Measurements from ENCODE around the gene EEIG1.

DNA sequence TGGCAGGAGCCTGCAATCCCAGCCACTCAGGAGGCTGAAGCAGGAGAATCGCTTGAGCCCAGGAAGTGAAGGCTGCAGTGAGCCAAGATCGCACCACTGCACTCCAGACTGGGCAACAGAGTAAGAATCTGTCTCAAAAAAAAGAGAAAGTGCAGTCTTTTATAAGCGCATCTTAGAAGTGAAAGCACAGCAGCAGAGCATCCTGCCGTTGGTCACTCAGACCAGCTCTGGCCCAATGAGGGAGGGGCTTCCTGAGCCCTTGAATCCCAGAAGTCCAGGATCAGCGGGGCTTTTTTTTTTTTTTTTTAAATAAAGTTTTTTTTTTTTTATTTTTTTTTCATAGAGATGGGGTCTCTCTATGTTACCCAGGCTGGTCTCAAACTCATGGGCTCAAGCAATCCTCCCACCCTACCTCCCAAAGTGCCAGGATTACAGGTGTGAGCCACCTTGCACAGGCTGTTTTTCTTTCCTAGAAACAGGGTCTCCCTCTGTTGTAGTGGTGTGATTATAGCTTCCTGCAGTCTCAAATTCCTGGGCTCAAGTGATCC is 44.0 kb upstream of the EEIG1 start:
- TF ChIP-seq, protein P1, sequence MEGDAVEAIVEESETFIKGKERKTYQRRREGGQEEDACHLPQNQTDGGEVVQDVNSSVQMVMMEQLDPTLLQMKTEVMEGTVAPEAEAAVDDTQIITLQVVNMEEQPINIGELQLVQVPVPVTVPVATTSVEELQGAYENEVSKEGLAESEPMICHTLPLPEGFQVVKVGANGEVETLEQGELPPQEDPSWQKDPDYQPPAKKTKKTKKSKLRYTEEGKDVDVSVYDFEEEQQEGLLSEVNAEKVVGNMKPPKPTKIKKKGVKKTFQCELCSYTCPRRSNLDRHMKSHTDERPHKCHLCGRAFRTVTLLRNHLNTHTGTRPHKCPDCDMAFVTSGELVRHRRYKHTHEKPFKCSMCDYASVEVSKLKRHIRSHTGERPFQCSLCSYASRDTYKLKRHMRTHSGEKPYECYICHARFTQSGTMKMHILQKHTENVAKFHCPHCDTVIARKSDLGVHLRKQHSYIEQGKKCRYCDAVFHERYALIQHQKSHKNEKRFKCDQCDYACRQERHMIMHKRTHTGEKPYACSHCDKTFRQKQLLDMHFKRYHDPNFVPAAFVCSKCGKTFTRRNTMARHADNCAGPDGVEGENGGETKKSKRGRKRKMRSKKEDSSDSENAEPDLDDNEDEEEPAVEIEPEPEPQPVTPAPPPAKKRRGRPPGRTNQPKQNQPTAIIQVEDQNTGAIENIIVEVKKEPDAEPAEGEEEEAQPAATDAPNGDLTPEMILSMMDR (IDR thresholded peaks at IDR 0.05; ENCODE audit: low read depth, low read length) = no peak
- no peak for TF ChIP-seq EZH2phosphoT487 (IDR thresholded peaks at IDR 0.05; ENCODE audit: low read depth)
